CD4-positive, alpha-beta memory T cell (primary cell): ENCODE data around the gene MAGI2. TPM values are rescaled to one million over a fixed set of nuclear protein-coding genes. Genes with fewer than 3 reads are reported as not detected.

ENCODE experiments used
- CTCF ChIA-PET: fragments of 350-600 bp; sonication (Branson Sonifier 250); formaldehyde crosslinking; loops from one replicate; lab custom pipeline; 2021; ENCODE audit warnings: inconsistent platforms; ENCODE audit not compliant: partially characterized antibody; lab: Charles Lee
- POLR2A ChIA-PET: fragments of 350-600 bp; sonication (Branson Sonifier 250); formaldehyde crosslinking; loops from one replicate; lab custom pipeline; 2021; ENCODE audit not compliant: partially characterized antibody; lab: Charles Lee
- DNase-seq, 5 donors: peaks; one replicate each; pipeline versions ENCODE4 v3.0.0 to v3.0.0-alpha.2; 2020 to 2022; ENCODE audit warnings: mixed read lengths in 1 of 5
- H3K27ac ChIP-seq: one replicate; pipeline ENCODE4 v1.7.0; 2013; ENCODE audit warnings: low read depth, low read length
- H3K27me3 ChIP-seq: 2 replicates; pipeline ENCODE4 v1.7.0; 2013; ENCODE audit warnings: mild to moderate bottlenecking, low read length, moderate library complexity; ENCODE audit not compliant: insufficient read depth
- H3K36me3 ChIP-seq: 2 replicates; pipeline ENCODE4 v1.7.0; 2013; ENCODE audit warnings: mild to moderate bottlenecking, low read length, moderate library complexity; ENCODE audit not compliant: insufficient read depth
- H3K4me1 ChIP-seq: 2 replicates; pipeline ENCODE4 v1.7.0; 2013; ENCODE audit warnings: mild to moderate bottlenecking, low read length, moderate library complexity; ENCODE audit not compliant: insufficient read depth
- H3K4me3 ChIP-seq, 2 donors: one replicate each; pipeline ENCODE4 v1.7.0; 2013; ENCODE audit warnings: low read length in 2 of 2, mild to moderate bottlenecking in 1 of 2
- H3K9me3 ChIP-seq, 2 donors: one replicate each; pipeline ENCODE4 v1.7.0; 2013; ENCODE audit warnings: low read length in 2 of 2, control low read depth in 1 of 2; ENCODE audit not compliant: control insufficient read depth in 1 of 2
- H3K27ac Mint-ChIP-seq, 7 donors: one replicate each; pipeline ENCODE4 v1.8.0; 2020 to 2021; ENCODE audit warnings: mixed read lengths in 7 of 7, mild to moderate bottlenecking in 6 of 7, inconsistent platforms in 3 of 7, moderate library complexity in 3 of 7
- H3K27me3 Mint-ChIP-seq, 2 donors: one replicate each; pipeline ENCODE4 v1.8.0; 2020 to 2021; ENCODE audit warnings: mixed read lengths in 2 of 2
- H3K36me3 Mint-ChIP-seq, 2 donors: one replicate each; pipeline ENCODE4 v1.8.0; 2020 to 2021; ENCODE audit warnings: mixed read lengths in 2 of 2, inconsistent platforms in 1 of 2, mild to moderate bottlenecking in 1 of 2
- H3K4me1 Mint-ChIP-seq, 4 donors: one replicate each; pipeline ENCODE4 v1.8.0; 2020 to 2021; ENCODE audit warnings: mixed read lengths in 4 of 4, mild to moderate bottlenecking in 1 of 4
- H3K4me3 Mint-ChIP-seq, 8 donors: one replicate each; pipeline ENCODE4 v1.8.0; 2020 to 2021; ENCODE audit warnings: mixed read lengths in 8 of 8, mild to moderate bottlenecking in 7 of 8, moderate library complexity in 6 of 8, inconsistent platforms in 3 of 8
- H3K9me3 Mint-ChIP-seq, 8 donors: one replicate each; pipeline ENCODE4 v1.8.0; 2020 to 2021; ENCODE audit warnings: mixed read lengths in 8 of 8, mild to moderate bottlenecking in 5 of 8, inconsistent platforms in 3 of 8, moderate library complexity in 1 of 8
- intact Hi-C: fragments of 100-400 bp; cut with micrococcal nuclease; formaldehyde crosslinking; loops from one replicate; pipeline ENCODE4 v1.15.1; 2023
- polyA plus RNA-seq, 2 donors: library from polyadenylated mRNA; unstranded; fragments of 300-500 nt; fragmentation: Illumina TruSeq; gene quantifications; one replicate each; pipeline ENCODE4 v1.2.3, GENCODE V29; 2021
- total RNA-seq, 2 experiments: library from RNA; stranded (reverse); gene quantifications; one replicate each; pipeline ENCODE4 v1.2.3, GENCODE V29; 2021

Gene MAGI2
- total and polyA plus RNA-seq, 4 experiments from 2014 or later, result 0.23 to 0.25 TPM; not detected in 2

DNA sequence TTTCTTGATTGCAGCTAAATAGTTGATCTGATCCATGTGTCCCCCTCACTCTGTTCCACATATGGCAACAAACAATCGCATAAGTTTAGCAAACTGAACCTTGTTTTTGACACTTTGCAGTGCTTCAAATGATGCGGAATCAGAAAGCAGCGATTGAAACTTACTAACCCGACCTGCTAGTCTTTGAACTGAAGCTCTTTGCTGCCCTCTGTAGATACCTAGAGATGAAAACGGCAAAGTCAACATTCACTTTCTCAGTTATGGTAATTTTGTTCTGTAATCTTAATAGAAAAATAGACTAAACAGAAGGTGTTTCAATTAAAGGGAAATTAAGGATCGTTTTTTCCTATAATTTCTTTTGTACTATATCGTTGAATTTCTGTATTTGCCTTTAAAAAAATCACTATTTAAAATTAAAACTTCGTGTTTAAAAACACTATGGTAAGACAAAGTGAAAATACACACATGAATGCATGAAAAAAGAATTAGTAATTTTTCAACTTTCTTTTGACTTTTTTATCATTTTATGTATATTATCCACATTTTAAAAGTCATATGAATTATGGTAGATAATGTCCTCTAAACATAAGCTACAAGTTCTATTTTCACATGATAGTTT is 276.5 kb downstream of the MAGI2 start:
- no peaks in the 10 kb centered on the region for H3K4me1 Mint-ChIP-seq
- H3K4me3 Mint-ChIP-seq, result no peak overlapping the region
- Histone ChIP-seq H3K27me3 (no peaks in the 10 kb centered on the region), H3K4me1 (no peaks in the 10 kb centered on the region), H3K9me3 (no peaks in the 10 kb centered on the region), H3K27ac (no peak overlapping the region), H3K4me3 (no peak overlapping the region), H3K36me3 (no peaks in the 10 kb centered on the region)
- intact Hi-C loops, result no loop called here
- no peak for DNase-seq
- no peak overlapping the region for H3K27ac Mint-ChIP-seq
- H3K36me3 Mint-ChIP-seq, result no peaks in the 10 kb centered on the region
- POLR2A ChIA-PET, result no interaction called here
- H3K9me3 Mint-ChIP-seq, result peaks cover 0 to 6% (median 1%) of the 10 kb centered on the region in 8 donors
- CTCF ChIA-PET, result no interaction called here
- no peaks in the 10 kb centered on the region for H3K27me3 Mint-ChIP-seq

DNA sequence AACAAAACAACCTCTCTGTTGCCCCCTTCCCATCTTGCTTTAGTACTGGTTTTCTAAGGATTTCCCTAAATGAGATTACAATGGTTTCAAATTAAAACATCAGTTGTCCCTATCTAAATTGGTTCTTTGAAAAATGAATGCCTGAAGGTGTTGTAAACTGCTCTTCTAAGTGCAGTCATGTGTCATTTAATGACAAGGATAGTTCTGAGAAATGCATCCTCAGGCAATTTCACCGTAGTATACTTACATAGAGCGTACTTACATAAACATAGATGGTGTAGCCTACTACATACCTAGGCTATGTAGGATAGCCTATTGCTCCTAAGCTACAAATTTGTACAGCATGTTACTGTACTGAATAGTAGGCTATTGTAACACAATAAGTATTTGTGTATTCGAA is 278.1 kb downstream of the MAGI2 start:
- Mint-ChIP-seq H3K36me3 (no peaks in the 10 kb centered on the region), H3K4me3 (no peak overlapping the region)

DNA sequence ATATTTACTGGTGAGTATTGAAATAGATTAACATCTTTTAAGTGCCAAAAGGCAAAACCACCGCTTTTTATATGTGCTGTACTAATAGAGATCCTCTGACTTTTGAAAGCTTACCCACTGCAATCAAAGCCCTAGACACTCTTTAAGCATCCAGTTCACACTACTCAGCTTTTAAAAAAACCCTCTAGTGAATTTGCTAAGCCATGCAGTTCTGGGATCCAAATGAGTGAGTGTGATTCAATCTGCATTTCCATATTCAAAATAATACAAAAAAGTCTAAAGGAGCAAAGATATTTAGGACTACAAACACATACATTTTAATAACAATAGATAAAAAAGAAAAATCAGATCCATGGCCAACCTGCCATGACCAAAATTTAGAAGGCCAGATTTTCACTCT is 288.2 kb downstream of the MAGI2 start:
- intact Hi-C loops, result no loop called here
- ChIA-PET CTCF (no interaction called here), POLR2A (no interaction called here)
- no peaks in the 10 kb centered on the region for H3K4me1 ChIP-seq
- H3K36me3 ChIP-seq, result no peaks in the 10 kb centered on the region
- Mint-ChIP-seq H3K9me3 (peaks cover 0 to 9% (median 3%) of the 10 kb centered on the region in 8 donors), H3K4me1 (no peaks in the 10 kb centered on the region), H3K27ac (no peak overlapping the region), H3K27me3 (no peaks in the 10 kb centered on the region), H3K36me3 (no peaks in the 10 kb centered on the region), H3K4me3 (no peak overlapping the region)
- DNase-seq, result no peak
- H3K27ac ChIP-seq, result no peak overlapping the region
- no peaks in the 10 kb centered on the region for H3K9me3 ChIP-seq
- H3K27me3 ChIP-seq, result no peaks in the 10 kb centered on the region
- H3K4me3 ChIP-seq, result no peak overlapping the region

More for the DNA sequence above, 278.1 kb downstream of the MAGI2 start:
- no peaks in the 10 kb centered on the region for H3K27me3 Mint-ChIP-seq
- H3K9me3 Mint-ChIP-seq, result peaks cover 0 to 6% (median 0%) of the 10 kb centered on the region in 8 donors
- ChIA-PET POLR2A (no interaction called here), CTCF (no interaction called here)
- H3K27ac ChIP-seq, result no peak overlapping the region
- H3K4me1 ChIP-seq, result no peaks in the 10 kb centered on the region
- H3K4me1 Mint-ChIP-seq, result no peaks in the 10 kb centered on the region
- no peaks in the 10 kb centered on the region for H3K36me3 ChIP-seq
- no peaks in the 10 kb centered on the region for H3K27me3 ChIP-seq
- intact Hi-C loops, result no loop called here
- H3K27ac Mint-ChIP-seq, result no peak overlapping the region
- no peaks in the 10 kb centered on the region for H3K9me3 ChIP-seq
- no peak for DNase-seq
- H3K4me3 ChIP-seq, result no peak overlapping the region

DNA sequence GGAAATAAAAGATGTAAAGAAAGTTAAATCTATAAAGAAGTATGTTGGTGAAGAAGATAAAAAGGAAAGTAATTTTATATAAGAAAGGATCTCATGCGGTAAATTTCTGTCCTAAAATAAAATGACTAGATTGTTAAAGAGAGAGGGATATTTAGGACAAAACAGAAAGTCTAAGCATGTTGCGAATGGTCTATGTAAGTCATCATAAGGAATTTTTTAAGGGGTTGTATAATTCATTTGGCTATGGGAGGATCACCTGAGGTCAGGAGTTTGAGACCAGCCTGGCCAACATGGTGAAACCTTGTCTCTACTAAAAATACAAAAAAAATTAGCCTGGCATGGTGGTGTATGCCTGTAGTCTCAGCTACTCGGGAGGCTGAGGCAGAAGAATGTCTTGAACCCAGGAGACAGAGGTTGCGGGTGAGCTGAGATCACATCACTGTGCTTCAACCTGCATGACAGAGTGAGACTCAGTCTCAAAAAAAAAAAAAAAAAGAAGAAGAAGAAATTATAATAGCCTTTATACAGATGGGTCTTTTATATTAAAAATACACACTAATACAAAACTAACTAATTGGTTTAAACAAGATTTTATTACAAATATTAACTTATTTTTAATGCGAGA is 294.3 kb downstream of the MAGI2 start:
- Histone ChIP-seq H3K9me3 (no peaks in the 10 kb centered on the region), H3K4me3 (no peak overlapping the region), H3K4me1 (no peaks in the 10 kb centered on the region), H3K36me3 (no peaks in the 10 kb centered on the region), H3K27me3 (no peaks in the 10 kb centered on the region), H3K27ac (no peak overlapping the region)
- Mint-ChIP-seq H3K27me3 (no peaks in the 10 kb centered on the region), H3K4me1 (no peaks in the 10 kb centered on the region), H3K27ac (no peak overlapping the region), H3K4me3 (no peak overlapping the region), H3K9me3 (peaks cover 0 to 8% (median 3%) of the 10 kb centered on the region in 8 donors), H3K36me3 (no peaks in the 10 kb centered on the region)
- intact Hi-C loops, result no loop called here
- CTCF ChIA-PET, result no interaction called here
- DNase-seq, result no peak
- POLR2A ChIA-PET, result no interaction called here

DNA sequence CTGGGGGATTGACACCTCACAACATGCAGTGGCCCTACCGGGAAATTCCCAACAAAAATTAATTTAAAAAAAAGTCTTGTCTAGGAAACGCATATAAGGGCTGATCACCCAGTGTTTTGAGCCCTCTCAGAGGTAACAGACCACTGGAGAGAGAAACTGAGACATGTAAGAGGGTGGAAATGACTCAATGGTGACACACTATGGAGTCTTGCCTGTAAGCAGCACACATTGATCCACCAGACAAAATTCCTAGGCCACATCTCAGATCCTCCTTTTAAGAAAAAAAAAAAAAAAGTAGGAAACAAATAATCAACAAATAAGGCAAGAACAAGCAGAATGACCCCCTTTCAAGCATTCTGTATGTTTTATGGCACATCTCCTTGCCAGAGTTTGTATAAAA is 296.2 kb downstream of the MAGI2 start:
- no peak for DNase-seq
- no peaks in the 10 kb centered on the region for H3K36me3 ChIP-seq
- ChIA-PET CTCF (no interaction called here), POLR2A (no interaction called here)
- H3K27me3 Mint-ChIP-seq, result no peaks in the 10 kb centered on the region
- H3K4me3 ChIP-seq, result no peak overlapping the region
- no peaks in the 10 kb centered on the region for H3K36me3 Mint-ChIP-seq
- no peaks in the 10 kb centered on the region for H3K4me1 ChIP-seq
- H3K27me3 ChIP-seq, result no peaks in the 10 kb centered on the region
- no peaks in the 10 kb centered on the region for H3K9me3 ChIP-seq
- intact Hi-C loops, result no loop called here
- H3K27ac ChIP-seq, result no peak overlapping the region
- no peaks in the 10 kb centered on the region for H3K4me1 Mint-ChIP-seq
- H3K9me3 Mint-ChIP-seq, result peaks cover 2 to 8% (median 5%) of the 10 kb centered on the region in 8 donors
- no peak overlapping the region for H3K4me3 Mint-ChIP-seq
- H3K27ac Mint-ChIP-seq, result no peak overlapping the region

DNA sequence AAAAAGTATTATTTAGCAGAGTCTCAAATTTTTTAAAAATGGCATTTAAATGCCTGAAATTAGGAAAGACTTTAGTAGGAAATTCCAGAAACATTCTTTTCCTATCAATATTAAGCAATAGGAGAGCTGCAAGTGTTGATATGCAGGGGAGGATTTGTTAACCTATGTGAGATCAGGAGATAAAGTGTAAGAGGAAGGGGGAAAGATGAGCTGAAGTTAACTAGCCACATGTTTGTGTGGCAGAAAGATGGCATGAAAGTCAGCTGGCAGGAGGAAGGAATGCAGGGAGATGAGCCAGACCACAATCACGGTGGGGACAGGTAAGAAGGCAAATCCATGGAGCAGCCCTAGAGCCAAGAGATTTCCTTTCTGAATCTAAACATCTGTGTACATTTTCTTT is 303.6 kb downstream of the MAGI2 start:
- Mint-ChIP-seq H3K27ac (no peak overlapping the region), H3K4me3 (no peak overlapping the region)

DNA sequence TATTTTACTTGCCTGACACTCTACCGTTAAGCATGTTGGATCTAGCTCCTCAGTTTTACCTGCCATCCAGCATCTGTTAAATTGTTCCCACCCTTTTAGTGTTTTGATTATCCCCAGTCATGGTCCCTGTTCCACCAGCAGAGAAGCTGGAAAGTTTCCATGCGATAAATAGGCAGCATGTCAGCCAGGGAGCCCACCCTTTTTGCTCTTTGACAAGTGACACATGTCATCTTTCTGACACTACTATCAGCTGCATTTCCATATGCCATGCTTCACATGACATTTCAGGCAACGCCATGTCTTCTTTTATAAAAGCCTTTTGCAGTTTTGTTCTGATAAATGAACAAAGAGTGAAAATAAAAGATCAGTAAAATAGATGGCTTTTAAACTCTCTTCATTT is 310.8 kb downstream of the MAGI2 start:
- no peaks in the 10 kb centered on the region for H3K27me3 Mint-ChIP-seq

More for the DNA sequence above, 303.6 kb downstream of the MAGI2 start:
- Mint-ChIP-seq H3K4me1 (no peaks in the 10 kb centered on the region), H3K9me3 (peaks cover 3 to 16% (median 7%) of the 10 kb centered on the region in 8 donors), H3K36me3 (no peaks in the 10 kb centered on the region), H3K27me3 (no peaks in the 10 kb centered on the region)
- Histone ChIP-seq H3K27ac (no peak overlapping the region), H3K27me3 (no peaks in the 10 kb centered on the region), H3K4me3 (no peak overlapping the region), H3K4me1 (no peaks in the 10 kb centered on the region), H3K36me3 (no peaks in the 10 kb centered on the region), H3K9me3 (peaks cover 0 to 3% of the 10 kb centered on the region in 2 donors)
- no peak for DNase-seq
- CTCF ChIA-PET, result no interaction called here
- POLR2A ChIA-PET, result no interaction called here
- intact Hi-C loops, result no loop called here

More for the DNA sequence above, 310.8 kb downstream of the MAGI2 start:
- CTCF ChIA-PET, result no interaction called here
- peaks cover 0 to 16% (median 7%) of the 10 kb centered on the region in 8 donors for H3K9me3 Mint-ChIP-seq
- H3K9me3 ChIP-seq, result no peaks in the 10 kb centered on the region
- no peaks in the 10 kb centered on the region for H3K4me1 ChIP-seq
- H3K4me3 Mint-ChIP-seq, result no peak overlapping the region
- intact Hi-C loops, result no loop called here
- H3K4me1 Mint-ChIP-seq, result no peaks in the 10 kb centered on the region
- no peak overlapping the region for H3K4me3 ChIP-seq
- POLR2A ChIA-PET, result no interaction called here
- no peak for DNase-seq
- H3K27ac Mint-ChIP-seq, result no peak overlapping the region
- H3K27ac ChIP-seq, result no peak overlapping the region
- no peaks in the 10 kb centered on the region for H3K36me3 ChIP-seq
- no peaks in the 10 kb centered on the region for H3K27me3 ChIP-seq
- H3K36me3 Mint-ChIP-seq, result no peaks in the 10 kb centered on the region
